H1 (cell line): ENCODE results near the gene RAB43. TPM values are rescaled to one million over a fixed set of nuclear protein-coding genes. Genes with fewer than 3 reads are reported as not detected.

ENCODE experiments used
- CTCF ChIA-PET: fragments of 300-600 bp; sonication (Branson Sonifier 250); formaldehyde crosslinking; loops from one replicate; lab custom pipeline; 2021; ENCODE audit not compliant: partially characterized antibody; lab: Charles Lee
- POLR2A ChIA-PET: fragments of 300-600 bp; sonication (Branson Sonifier 250); formaldehyde crosslinking; loops from one replicate; lab custom pipeline; 2021; ENCODE audit warnings: inconsistent platforms; ENCODE audit not compliant: partially characterized antibody; lab: Charles Lee
- DNase-seq, 2 experiments: peaks; one replicate each; pipeline versions ENCODE4 v3.0.0 to v3.0.0-alpha.2; 2010 to 2022; ENCODE audit warnings: low spot score in 2 of 2, low read depth in 1 of 2, mixed read lengths in 1 of 2
- FAIRE-seq: peaks from 2 replicates; lab custom pipeline; 2011; peaks lifted over from hg19 to GRCh38; lab: Jason Lieb, UNC
- H2AFZ ChIP-seq: 2 replicates; pipeline ENCODE4 v1.8.1; 2012; ENCODE audit warnings: low read length, inconsistent platforms
- H2AK5ac ChIP-seq: 2 replicates; pipeline ENCODE4 v1.6.1; 2013; ENCODE audit warnings: low read depth, low read length
- H2BK120ac ChIP-seq: replicated peaks from 2 replicates; pipeline ENCODE3; 2013; ENCODE audit warnings: low read depth, low read length, inconsistent platforms
- H2BK12ac ChIP-seq: 2 replicates; pipeline ENCODE4 v1.6.1; 2013; ENCODE audit warnings: low read depth, low read length
- H2BK15ac ChIP-seq: 2 replicates; pipeline ENCODE4 v1.6.1; 2013; ENCODE audit warnings: low read length
- H2BK20ac ChIP-seq: 2 replicates; pipeline ENCODE4 v1.6.1; 2013; ENCODE audit warnings: low read length
- H2BK5ac ChIP-seq: 2 replicates; pipeline ENCODE4 v1.6.1; 2013; ENCODE audit warnings: low read depth, low read length
- H3K14ac ChIP-seq: 2 replicates; pipeline ENCODE4 v1.6.1; 2013; ENCODE audit warnings: inconsistent platforms; ENCODE audit not compliant: insufficient read length
- H3K18ac ChIP-seq: 2 replicates; pipeline ENCODE4 v1.6.1; 2013; ENCODE audit warnings: low read length; ENCODE audit errors: extremely low read depth
- H3K23ac ChIP-seq: 2 replicates; pipeline ENCODE4 v1.6.1; 2013; ENCODE audit warnings: inconsistent platforms; ENCODE audit not compliant: insufficient read length
- H3K23me2 ChIP-seq: 2 replicates; pipeline ENCODE4 v1.6.1; 2013; ENCODE audit warnings: low read depth, low read length
- H3K27ac ChIP-seq: 2 replicates; pipeline ENCODE4 v1.6.1; 2011; ENCODE audit warnings: low read depth, low read length, inconsistent platforms
- H3K27me3 ChIP-seq, 4 experiments: replicated peaks in 1 of 4; 1 replicate in 1 of 4; 2 replicates in 3 of 4; pipeline versions ENCODE4 v1.6.1 to v1.8.1; 2011 to 2013; ENCODE audit warnings: low read length in 3 of 4, mild to moderate bottlenecking in 3 of 4, inconsistent platforms in 2 of 4, mixed read lengths in 2 of 4, moderate library complexity in 1 of 4; ENCODE audit not compliant: control insufficient read depth in 3 of 4, insufficient read depth in 3 of 4; ENCODE audit errors: extremely low read depth in 1 of 4
- H3K36me3 ChIP-seq, 4 experiments: 2 replicates each; pipeline versions ENCODE4 v1.6.1 to v1.8.1; 2011 to 2013; ENCODE audit warnings: mild to moderate bottlenecking in 4 of 4, low read length in 3 of 4, moderate library complexity in 2 of 4, control low read depth in 1 of 4, inconsistent platforms in 1 of 4; ENCODE audit not compliant: insufficient read depth in 4 of 4, control insufficient read depth in 2 of 4
- H3K4ac ChIP-seq: replicated peaks from 2 replicates; pipeline ENCODE3; 2013; ENCODE audit warnings: low read length, low read depth, mixed read lengths, inconsistent platforms; ENCODE audit not compliant: insufficient read length
- H3K4me1 ChIP-seq, 4 experiments: replicated peaks in 1 of 4; 1 replicate in 1 of 4; 2 replicates in 3 of 4; pipeline versions ENCODE4 v1.6.1 to v1.8.1; 2011 to 2013; ENCODE audit warnings: low read length in 3 of 4, inconsistent platforms in 2 of 4, mixed read lengths in 1 of 4; ENCODE audit not compliant: insufficient read depth in 4 of 4, control insufficient read depth in 3 of 4
- H3K4me2 ChIP-seq, 2 experiments: 2 replicates each; pipeline versions ENCODE4 v1.6.1 to v1.8.1; 2011 to 2013; ENCODE audit warnings: low read depth in 2 of 2, low read length in 2 of 2, control low read depth in 1 of 2, inconsistent platforms in 1 of 2, mild to moderate bottlenecking in 1 of 2; ENCODE audit not compliant: insufficient read depth in 1 of 2
- H3K4me3 ChIP-seq, 4 experiments: fragments of 200-600, 300-600 bp in 1 of 4; sonication (generic), shearing (Covaris generic), sonication (Bioruptor Twin) in 1 of 4; 2 replicates each; pipeline versions ENCODE4 v1.5.1 to v1.8.1; 2011 to 2016; ENCODE audit warnings: low read length in 4 of 4, low read depth in 3 of 4, control low read depth in 2 of 4, inconsistent platforms in 2 of 4, mild to moderate bottlenecking in 2 of 4, mixed read lengths in 1 of 4, moderate library complexity in 1 of 4; ENCODE audit not compliant: insufficient read depth in 2 of 4; ENCODE audit errors: extremely low read depth in 1 of 4
- H3K56ac ChIP-seq: replicated peaks from 2 replicates; pipeline ENCODE3; 2013; ENCODE audit warnings: low read depth, mild to moderate bottlenecking, mixed read lengths, low read length, inconsistent platforms; ENCODE audit not compliant: insufficient read length
- H3K79me1 ChIP-seq: 2 replicates; pipeline ENCODE4 v1.6.1; 2013; ENCODE audit warnings: low read depth, low read length, control low read depth
- H3K79me2 ChIP-seq, 2 experiments: 2 replicates each; pipeline versions ENCODE4 v1.6.1 to v1.8.1; 2012 to 2013; ENCODE audit warnings: low read length in 2 of 2, mild to moderate bottlenecking in 2 of 2, inconsistent platforms in 1 of 2; ENCODE audit not compliant: insufficient read depth in 2 of 2, control insufficient read depth in 1 of 2
- H3K9ac ChIP-seq, 4 experiments: replicated peaks in 1 of 4; 1 replicate in 1 of 4; 2 replicates in 3 of 4; pipeline versions ENCODE4 v1.6.1 to v1.8.1; 2011 to 2013; ENCODE audit warnings: low read depth in 3 of 4, low read length in 3 of 4, control low read depth in 2 of 4, mild to moderate bottlenecking in 2 of 4, moderate library complexity in 2 of 4, inconsistent platforms in 1 of 4; ENCODE audit errors: extremely low read depth in 1 of 4
- H3K9me3 ChIP-seq, 2 experiments: 2 replicates each; pipeline versions ENCODE4 v1.6.1 to v1.8.1; 2012 to 2013; ENCODE audit warnings: mild to moderate bottlenecking in 2 of 2, moderate library complexity in 2 of 2, control low read depth in 1 of 2, inconsistent platforms in 1 of 2, low read depth in 1 of 2, low read length in 1 of 2, mixed read lengths in 1 of 2; ENCODE audit not compliant: insufficient read depth in 2 of 2
- H4K20me1 ChIP-seq, 2 experiments: replicated peaks in 1 of 2; 2 replicates each; pipeline versions ENCODE3 to v1.8.1; 2011 to 2013; ENCODE audit warnings: inconsistent platforms in 2 of 2, low read length in 2 of 2, mild to moderate bottlenecking in 1 of 2; ENCODE audit not compliant: insufficient read depth in 2 of 2, control insufficient read depth in 1 of 2
- H4K5ac ChIP-seq: 2 replicates; pipeline ENCODE4 v1.6.1; 2013; ENCODE audit warnings: low read length, low read depth, mixed read lengths, inconsistent platforms; ENCODE audit not compliant: insufficient read length
- H4K8ac ChIP-seq: 2 replicates; pipeline ENCODE4 v1.8.0; 2013; ENCODE audit warnings: mild to moderate bottlenecking, moderate library complexity, low read length, inconsistent platforms; ENCODE audit not compliant: insufficient read depth; ENCODE audit errors: extremely low read depth
- H4K91ac ChIP-seq: replicated peaks from 2 replicates; pipeline ENCODE3; 2013; ENCODE audit warnings: low read length, mixed read lengths, inconsistent platforms; ENCODE audit not compliant: insufficient read length
- ATF2 ChIP-seq: IDR thresholded peaks from 2 replicates; pipeline ENCODE4 v1.6.1; 2012; ENCODE audit warnings: low read length, inconsistent platforms
- JUN ChIP-seq: IDR thresholded peaks from 2 replicates; pipeline ENCODE4 v1.6.1; 2011; ENCODE audit warnings: low read depth, mild to moderate bottlenecking, improper control_type of control experiment, low read length
- MAX ChIP-seq: IDR thresholded peaks from 2 replicates; pipeline ENCODE4 v1.6.1; 2012; ENCODE audit warnings: inconsistent platforms
- RFX5 ChIP-seq: IDR thresholded peaks from 2 replicates; pipeline ENCODE4 v1.6.1; 2011; ENCODE audit warnings: low read depth, low read length, improper control_type of control experiment, borderline replicate concordance
- WGBS, 2 experiments: shearing (Covaris generic) in 1 of 2; methylation state at CpG; one replicate each; pipeline versions ENCODE4 v1.1.6 to v1.1.7; 2013 to 2015; ENCODE audit warnings: low lambda C conversion rate in 2 of 2, mixed read lengths in 2 of 2, inconsistent platforms in 1 of 2, low coverage in 1 of 2, missing lambda C conversion rate in 1 of 2; ENCODE audit not compliant: insufficient replicate concordance in 2 of 2, insufficient coverage in 1 of 2, insufficient read length in 1 of 2; ENCODE audit errors: extremely low coverage in 1 of 2, missing lambda C conversion rate in 1 of 2; 5-methylcytosine and 5-hydroxymethylcytosine counted together
- polyA plus RNA-seq, 7 experiments: library from polyadenylated mRNA; depleted of rRNA in 3 of 7; stranded (reverse) in 5 of 7; unstranded in 2 of 7; fragments of >200 nt in 5 of 7; fragments of 200-250 nt in 2 of 7; gene quantifications; 1 replicate in 5 of 7; 2 replicates in 1 of 7; 4 replicates in 1 of 7; pipeline versions ENCODE4 v1.2.1 to v1.2.3, GENCODE V29; 2011 to 2013; ENCODE audit warnings: missing spikeins in 2 of 7, mixed read lengths in 2 of 7
- total RNA-seq: library from RNA; stranded (reverse); fragmentation: NEBNext Ultra II Directional; extraction: Animal tissue kit (Norgen Biotek cat#: 25700); gene quantifications from 2 replicates; pipeline ENCODE4 v1.2.1, GENCODE V29; 2021

RAB43 gene
- total and polyA plus RNA-seq, 2 of the 8 experiments (the other 6 are each of a cell fraction or from before 2014, with no cell fraction given): 13.1 to 19.4 TPM

- H3K79me1 ChIP-seq: no peaks in the 10 kb centered on the region
- TF ChIP-seq JUN: no peak
- no peak for TF ChIP-seq RFX5
- TF ChIP-seq ATF2: no peak
- no peak for TF ChIP-seq MAX
- H3K4me2 ChIP-seq: no peak overlapping the region
- H2BK12ac ChIP-seq: no peak overlapping the region
- 85% methylated on average over 8 of the region's 8 CpGs; no CpG with 5 or more reads in 1 of the 2 experiments for WGBS, 2 experiments
- no peak overlapping the region for H4K8ac ChIP-seq
- no peaks in the 10 kb centered on the region for H3K4me1 ChIP-seq
- H3K27me3 ChIP-seq: no peaks in the 10 kb centered on the region
- H4K5ac ChIP-seq: no peak overlapping the region
- no peak overlapping the region for H3K56ac ChIP-seq
- no peak for DNase-seq
- H3K14ac ChIP-seq: no peak overlapping the region
- H4K91ac ChIP-seq: no peak overlapping the region
- no peak overlapping the region for H3K23ac ChIP-seq
- H3K36me3 ChIP-seq: no peaks in the 10 kb centered on the region
- no peaks in the 10 kb centered on the region for H4K20me1 ChIP-seq
- no peak for FAIRE-seq
- H2BK15ac ChIP-seq: no peak overlapping the region
- no peaks in the 10 kb centered on the region for H3K79me2 ChIP-seq
- no peak overlapping the region for H2AFZ ChIP-seq
- no peak overlapping the region for H2BK120ac ChIP-seq
- no peak overlapping the region for H3K4ac ChIP-seq
- no peak overlapping the region for H3K18ac ChIP-seq
- no peak overlapping the region for H3K9ac ChIP-seq
- POLR2A ChIA-PET: interaction anchor here (1.2 to 1.7 kb wide), 3 partner anchors 9 to 179 kb away, joined by 3 to 5 read pairs (median 3); partner anchors contain the start of genes COPG1 and GP9
- H2AK5ac ChIP-seq: no peak overlapping the region
- no peaks in the 10 kb centered on the region for H3K9me3 ChIP-seq
- H2BK5ac ChIP-seq: no peak overlapping the region
- CTCF ChIA-PET: interaction anchor here (1.8 to 14.9 kb wide), 4 partner anchors 14 to 176 kb away, joined by 8 to 210 read pairs (median 14); partner anchors contain the start of gene GP9
- no peak overlapping the region for H3K4me3 ChIP-seq
- no peaks in the 10 kb centered on the region for H3K23me2 ChIP-seq
- H3K27ac ChIP-seq: no peak overlapping the region
- no peak overlapping the region for H2BK20ac ChIP-seq
These were observed 51.3 kb downstream of the RAB43 start for GRCh38 chr3:129070086-129070885.
